HFF-Myc (cell line): Measurements from ENCODE around the gene COL5A1.

Experiments used
- DNase-seq: peaks from one replicate; pipeline ENCODE4 v3.0.0-alpha.2; 2011; ENCODE audit warnings: low read depth; ENCODE audit errors: extremely low read depth
- H3K4me3 ChIP-seq: replicated peaks from 2 replicates; pipeline ENCODE4 v1.5.1; 2011; ENCODE audit warnings: low read depth, mild to moderate bottlenecking, control low read depth, low read length
- CTCF ChIP-seq: IDR thresholded peaks from 2 replicates; pipeline ENCODE4 v1.5.1; 2012; ENCODE audit warnings: mild to moderate bottlenecking, low read depth, low read length, control low read depth; ENCODE audit errors: missing control alignments

The COL5A1 gene

GRCh38 chr9:134823623-134824022 lies 182.0 kb downstream of the COL5A1 start:
- TF ChIP-seq CTCF: no peak
- DNase-seq: no peak
- H3K4me3 ChIP-seq: no peak overlapping the region

GRCh38 chr9:134824583-134824982 lies 183.0 kb downstream of the COL5A1 start:
- no peak for TF ChIP-seq CTCF
- H3K4me3 ChIP-seq: no peak overlapping the region
- no peak for DNase-seq

GRCh38 chr9:134825025-134825424 lies 183.4 kb downstream of the COL5A1 start:
- H3K4me3 ChIP-seq: no peak overlapping the region
- no peak for DNase-seq
- no peak for TF ChIP-seq CTCF

- H3K4me3 ChIP-seq: no peak overlapping the region
- no peak for DNase-seq
- TF ChIP-seq CTCF: no peak
Observed at GRCh38 chr9:134826336-134827285, 185.0 kb downstream of the COL5A1 start.

GRCh38 chr9:134827559-134827958 lies 186.0 kb downstream of the COL5A1 start:
- no peak overlapping the region for H3K4me3 ChIP-seq
- TF ChIP-seq CTCF: no peak
- no peak for DNase-seq

GRCh38 chr9:134827993-134828392 lies 186.4 kb downstream of the COL5A1 start:
- no peak for TF ChIP-seq CTCF
- no peak overlapping the region for H3K4me3 ChIP-seq
- no peak for DNase-seq
